Fibroblast of lung (primary cell): ENCODE measurements around the gene RNF157. TPM values are rescaled to one million over a fixed set of nuclear protein-coding genes. Genes with fewer than 3 reads are reported as not detected.
"Not testable (repeated sequence)": the region's sequence is repeated elsewhere in the genome, so short reads cannot be mapped to it uniquely, and the experiment has no call there.

Source experiments
- DNase-seq, 2 donors: peaks; one replicate each; pipeline versions ENCODE4 v3.0.0 to v3.0.0-alpha.2; 2010; ENCODE audit warnings: low read depth in 2 of 2
- H2AFZ ChIP-seq: 2 replicates; pipeline ENCODE4 v1.5.1; 2012; ENCODE audit warnings: low read length, control low read depth, inconsistent platforms
- H3K27ac ChIP-seq: 2 replicates; pipeline ENCODE4 v1.5.1; 2011; ENCODE audit warnings: low read length, control low read depth; ENCODE audit not compliant: insufficient read depth
- H3K27me3 ChIP-seq: 2 replicates; pipeline ENCODE4 v1.5.1; 2011; ENCODE audit warnings: mild to moderate bottlenecking, low read length; ENCODE audit not compliant: control insufficient read depth, insufficient read depth
- H3K36me3 ChIP-seq: 2 replicates; pipeline ENCODE4 v1.5.1; 2011; ENCODE audit warnings: low read length; ENCODE audit not compliant: control insufficient read depth, insufficient read depth
- H3K4me1 ChIP-seq: 2 replicates; pipeline ENCODE4 v1.5.1; 2011; ENCODE audit warnings: low read length; ENCODE audit not compliant: control insufficient read depth, insufficient read depth; ENCODE audit errors: extremely low read depth
- H3K4me2 ChIP-seq: 2 replicates; pipeline ENCODE4 v1.5.1; 2011; ENCODE audit warnings: low read length, control low read depth; ENCODE audit not compliant: insufficient read depth; ENCODE audit errors: extremely low read depth
- H3K4me3 ChIP-seq, 4 experiments: fragments of 200-600 bp in 1 of 4; sonication (generic) in 1 of 4; replicated peaks in 1 of 4; 2 replicates each; pipeline ENCODE4 v1.5.1; 2011 to 2016; ENCODE audit warnings: low read length in 4 of 4, low read depth in 3 of 4, mild to moderate bottlenecking in 3 of 4, control low read depth in 2 of 4, inconsistent platforms in 1 of 4, mixed read lengths in 1 of 4; ENCODE audit not compliant: insufficient read depth in 1 of 4; ENCODE audit errors: control extremely low read depth in 1 of 4
- H3K79me2 ChIP-seq: 2 replicates; pipeline ENCODE4 v1.5.1; 2012; ENCODE audit warnings: mild to moderate bottlenecking, low read length, inconsistent platforms; ENCODE audit not compliant: control insufficient read depth, insufficient read depth
- H3K9ac ChIP-seq: 2 replicates; pipeline ENCODE4 v1.5.1; 2011; ENCODE audit warnings: mild to moderate bottlenecking, low read length, control low read depth; ENCODE audit not compliant: insufficient read depth
- H3K9me3 ChIP-seq: 2 replicates; pipeline ENCODE4 v1.5.1; 2012; ENCODE audit warnings: low read depth, low read length; ENCODE audit not compliant: control insufficient read depth, insufficient read depth
- H4K20me1 ChIP-seq: 2 replicates; pipeline ENCODE4 v1.5.1; 2011; ENCODE audit warnings: low read length; ENCODE audit not compliant: control insufficient read depth, insufficient read depth; ENCODE audit errors: extremely low read depth
- CTCF ChIP-seq, 2 donors: IDR thresholded peaks in 1 of 2; conservative IDR thresholded peaks in 1 of 2; 1 replicate in 1 of 2; 2 replicates in 1 of 2; pipeline ENCODE4 v1.5.1; 2011 to 2012; ENCODE audit warnings: low read length in 2 of 2, control low read depth in 1 of 2, inconsistent platforms in 1 of 2, low read depth in 1 of 2, mild to moderate bottlenecking in 1 of 2
- EZH2 ChIP-seq: IDR thresholded peaks from 2 replicates; pipeline ENCODE4 v1.5.1; 2012; ENCODE audit warnings: low read length, control low read depth, mild to moderate bottlenecking; ENCODE audit errors: missing control alignments
- polyA plus RNA-seq, 2 donors: library from polyadenylated mRNA; depleted of rRNA in 1 of 2; stranded (reverse) in 1 of 2; unstranded in 1 of 2; fragments of >200 nt; gene quantifications; 2 replicates each; pipeline ENCODE4 v1.2.1, GENCODE V29; 2011 to 2012; ENCODE audit warnings: missing spikeins in 1 of 2
- total RNA-seq: library from RNA; depleted of rRNA; stranded (reverse); fragments of >200 nt; gene quantifications from 2 replicates; pipeline ENCODE4 v1.2.1, GENCODE V29; 2014

RNF157 gene
- total and polyA plus RNA-seq, 2 donors (not counting 1 experiment from before 2014, with no cell fraction given) = 2.0 to 3.1 TPM

- TF ChIP-seq CTCF (conservative IDR thresholded peaks at IDR 0.05 in 1 of 2, IDR thresholded peaks at IDR 0.05 in 1 of 2; ENCODE audit: low read depth in 1 of 2, low read length in 2 of 2) = no peak
- TF ChIP-seq EZH2 = no peak
- Histone ChIP-seq H3K27me3 (no peaks in the 10 kb centered on the region), H3K9ac (no peak overlapping the region), H3K4me1 (peaks cover 6% of the 10 kb centered on the region), H3K4me2 (no peak overlapping the region), H3K4me3 (no peak overlapping the region), H2AFZ (no peak overlapping the region), H3K79me2 (peaks cover 9% of the 10 kb centered on the region), H4K20me1 (no peaks in the 10 kb centered on the region), H3K36me3 (no peaks in the 10 kb centered on the region), H3K27ac (no peak overlapping the region), H3K9me3 (no peaks in the 10 kb centered on the region)
- peak in 1 of 2 donors; percentile 59 for DNase-seq
These were observed 21.3 kb upstream of the RNF157 start for GRCh38 chr17:76261421-76262215.

- H3K4me1 ChIP-seq = peaks cover 6% of the 10 kb centered on the region
- peaks cover under 1% of the 10 kb centered on the region for H3K79me2 ChIP-seq
- no peak overlapping the region for H3K27ac ChIP-seq
- no peak overlapping the region for H3K4me3 ChIP-seq
- no peaks in the 10 kb centered on the region for H3K27me3 ChIP-seq
- no peak for DNase-seq
- no peak overlapping the region for H3K9ac ChIP-seq
- no peaks in the 10 kb centered on the region for H4K20me1 ChIP-seq
- H3K9me3 ChIP-seq = no peaks in the 10 kb centered on the region
- H3K36me3 ChIP-seq = no peaks in the 10 kb centered on the region
- no peak overlapping the region for H3K4me2 ChIP-seq
- H2AFZ ChIP-seq = no peak overlapping the region
- no peak for TF ChIP-seq CTCF (conservative IDR thresholded peaks at IDR 0.05 in 1 of 2, IDR thresholded peaks at IDR 0.05 in 1 of 2; ENCODE audit: low read depth in 1 of 2, low read length in 2 of 2)
- TF ChIP-seq EZH2 = no peak
These were observed 20.4 kb upstream of the RNF157 start for GRCh38 chr17:76260669-76261068.

GRCh38 chr17:76260220-76260619, 19.9 kb upstream of the RNF157 start:
- H4K20me1 ChIP-seq = no peaks in the 10 kb centered on the region
- no peaks in the 10 kb centered on the region for H3K9me3 ChIP-seq
- H3K4me3 ChIP-seq = no peak overlapping the region
- no peak for DNase-seq
- no peak overlapping the region for H2AFZ ChIP-seq
- no peaks in the 10 kb centered on the region for H3K36me3 ChIP-seq
- H3K27me3 ChIP-seq = no peaks in the 10 kb centered on the region
- H3K4me2 ChIP-seq = no peak overlapping the region
- peaks cover 6% of the 10 kb centered on the region for H3K4me1 ChIP-seq
- TF ChIP-seq CTCF (conservative IDR thresholded peaks at IDR 0.05 in 1 of 2, IDR thresholded peaks at IDR 0.05 in 1 of 2; ENCODE audit: low read depth in 1 of 2, low read length in 2 of 2) (no peak), EZH2 (no peak)
- H3K9ac ChIP-seq = no peak overlapping the region
- no peaks in the 10 kb centered on the region for H3K79me2 ChIP-seq
- no peak overlapping the region for H3K27ac ChIP-seq

- not testable (repeated sequence) for H3K36me3 ChIP-seq, H4K20me1 ChIP-seq, H3K4me3 ChIP-seq, H2AFZ ChIP-seq, H3K9ac ChIP-seq, DNase-seq, H3K27ac ChIP-seq, H3K4me1 ChIP-seq, H3K27me3 ChIP-seq, H3K4me2 ChIP-seq, H3K79me2 ChIP-seq, H3K9me3 ChIP-seq
These were observed 16.2 kb upstream of the RNF157 start for GRCh38 chr17:76256430-76257050.
